ENCODE data around the gene STYXL2.

STYXL2 gene

GRCh38 chr1:167093846-167094516 is at the start of gene STYXL2:
STYXL2 (plus strand) TSS chr1:167094075; CDS start chr1:167094850, 775 bp downstream.
- no peak for DNase-seq (ENCODE audit: low read depth)

- no peak for DNase-seq (ENCODE audit: low read depth)
Observed at GRCh38 chr1:167051907-167052306, 42.0 kb upstream of the STYXL2 start.

- DNase-seq (ENCODE audit: low read depth): no peak
Observed at GRCh38 chr1:167052389-167052788, 41.5 kb upstream of the STYXL2 start.

- DNase-seq (ENCODE audit: low read depth): no peak
Observed at GRCh38 chr1:167054531-167054930, 39.3 kb upstream of the STYXL2 start.

GRCh38 chr1:167054946-167055630 is 38.8 kb upstream of the STYXL2 start:
- DNase-seq (ENCODE audit: low read depth): no peak

- DNase-seq (ENCODE audit: low read depth): no peak
Observed at GRCh38 chr1:167056529-167057231, 37.2 kb upstream of the STYXL2 start.

GRCh38 chr1:167057241-167057688 is 36.6 kb upstream of the STYXL2 start:
- DNase-seq (ENCODE audit: low read depth): no peak

GRCh38 chr1:167059045-167059808 is 34.6 kb upstream of the STYXL2 start:
- no peak for DNase-seq (ENCODE audit: low read depth)

GRCh38 chr1:167059809-167060107 is 34.1 kb upstream of the STYXL2 start:
- no peak for DNase-seq (ENCODE audit: low read depth)

- no peak for DNase-seq (ENCODE audit: low read depth)
Observed at GRCh38 chr1:167060141-167061072, 33.5 kb upstream of the STYXL2 start.

GRCh38 chr1:167061073-167061464 is 32.8 kb upstream of the STYXL2 start:
- DNase-seq (ENCODE audit: low read depth): no peak

GRCh38 chr1:167064621-167065020 is 29.3 kb upstream of the STYXL2 start:
- DNase-seq (ENCODE audit: low read depth): no peak

- no peak for DNase-seq (ENCODE audit: low read depth)
Observed at GRCh38 chr1:167065471-167065870, 28.4 kb upstream of the STYXL2 start.

GRCh38 chr1:167066333-167067122 is 27.3 kb upstream of the STYXL2 start:
- no peak for DNase-seq (ENCODE audit: low read depth)

- no peak for DNase-seq (ENCODE audit: low read depth)
Observed at GRCh38 chr1:167067904-167068303, 26.0 kb upstream of the STYXL2 start.

- DNase-seq (ENCODE audit: low read depth): no peak
Observed at GRCh38 chr1:167068761-167069160, 25.1 kb upstream of the STYXL2 start.

GRCh38 chr1:167071286-167071685 is 22.6 kb upstream of the STYXL2 start:
- no peak for DNase-seq (ENCODE audit: low read depth)

GRCh38 chr1:167076136-167076710 is 17.7 kb upstream of the STYXL2 start:
- no peak for DNase-seq (ENCODE audit: low read depth)

GRCh38 chr1:167077128-167077867 is 16.6 kb upstream of the STYXL2 start:
- DNase-seq (ENCODE audit: low read depth): no peak

GRCh38 chr1:167077868-167078210 is 16.0 kb upstream of the STYXL2 start:
- DNase-seq (ENCODE audit: low read depth): no peak
